Hepatocyte (in vitro differentiated cells): ENCODE results near the gene PSG5.
"Not testable (repeated sequence)": the region's sequence is repeated elsewhere in the genome, so short reads cannot be mapped to it uniquely, and the experiment has no call there.

Source experiments
- CTCF ChIP-seq: fragments of 200-600 bp; sonication (generic); IDR thresholded peaks from 2 replicates; pipeline ENCODE4 v1.5.1; 2016; ENCODE audit warnings: antibody characterized with exemption, mild to moderate bottlenecking; ENCODE audit not compliant: poor library complexity
- EZH2 ChIP-seq: fragments of 200-600 bp; sonication (generic); IDR thresholded peaks from 2 replicates; pipeline ENCODE4 v1.6.1; 2016; ENCODE audit warnings: antibody characterized with exemption, mild to moderate bottlenecking, borderline replicate concordance
- EZH2phosphoT487 ChIP-seq: fragments of 200-600 bp; sonication (generic); IDR thresholded peaks from one replicate; pipeline ENCODE4 v1.6.1; 2018; ENCODE audit warnings: antibody characterized with exemption, mild to moderate bottlenecking, low read depth, moderate library complexity; ENCODE audit not compliant: unreplicated experiment, severe bottlenecking

GRCh38 chr19:43163135-43163534, 23.2 kb downstream of the PSG5 start:
- not testable (repeated sequence) for TF ChIP-seq CTCF, EZH2, EZH2phosphoT487
